CD14-positive monocyte (primary cell): ENCODE measurements around the gene RBM44. TPM values are rescaled to one million over a fixed set of nuclear protein-coding genes. Genes with fewer than 3 reads are reported as not detected.

Experiments used
- DNase-seq, 3 donors: peaks; one replicate each; pipeline ENCODE4 v3.0.0-alpha.2; 2011 to 2022
- H2AFZ ChIP-seq: 2 replicates; pipeline ENCODE4 v1.6.0; 2012; ENCODE audit warnings: mild to moderate bottlenecking, low read depth, low read length, inconsistent platforms; ENCODE audit not compliant: insufficient read depth, poor library complexity, severe bottlenecking
- H3K27ac ChIP-seq, 2 donors: 1 replicate in 1 of 2; 2 replicates in 1 of 2; pipeline ENCODE4 v1.5.1; 2012 to 2013; ENCODE audit warnings: low read length in 2 of 2, control low read depth in 1 of 2, inconsistent platforms in 1 of 2, low read depth in 1 of 2, mild to moderate bottlenecking in 1 of 2
- H3K27me3 ChIP-seq, 2 donors: one replicate each; pipeline versions ENCODE4 v1.6.0 to v1.6.1; 2011 to 2013; ENCODE audit warnings: low read length in 2 of 2; ENCODE audit not compliant: control insufficient read depth in 2 of 2, insufficient read depth in 2 of 2
- H3K36me3 ChIP-seq, 2 donors: replicated peaks in 1 of 2; 1 replicate in 1 of 2; 2 replicates in 1 of 2; pipeline versions ENCODE4 v1.5.1 to v1.6.1; 2012 to 2013; ENCODE audit warnings: low read length in 2 of 2, control low read depth in 1 of 2, inconsistent platforms in 1 of 2, mild to moderate bottlenecking in 1 of 2; ENCODE audit not compliant: insufficient read depth in 2 of 2, control insufficient read depth in 1 of 2
- H3K4me1 ChIP-seq, 2 donors: 1 replicate in 1 of 2; 2 replicates in 1 of 2; pipeline versions ENCODE4 v1.5.1 to v1.6.1; 2012 to 2013; ENCODE audit warnings: low read length in 2 of 2, control low read depth in 1 of 2, inconsistent platforms in 1 of 2, mild to moderate bottlenecking in 1 of 2, moderate library complexity in 1 of 2; ENCODE audit not compliant: insufficient read depth in 2 of 2, control insufficient read depth in 1 of 2
- H3K4me2 ChIP-seq: replicated peaks from 2 replicates; pipeline ENCODE3; 2012; ENCODE audit warnings: low read length, moderate library complexity, mild to moderate bottlenecking; ENCODE audit not compliant: poor library complexity, severe bottlenecking; ENCODE audit errors: extremely low read depth
- H3K4me3 ChIP-seq, 3 experiments: fragments of 200-600 bp in 1 of 3; sonication (generic) in 1 of 3; replicated peaks in 1 of 3; 1 replicate in 2 of 3; 2 replicates in 1 of 3; pipeline ENCODE4 v1.5.1; 2011 to 2013; ENCODE audit warnings: low read length in 3 of 3, mild to moderate bottlenecking in 3 of 3, control low read depth in 2 of 3, low read depth in 2 of 3, inconsistent platforms in 1 of 3, moderate library complexity in 1 of 3
- H3K79me2 ChIP-seq: 2 replicates; pipeline ENCODE4 v1.6.0; 2012; ENCODE audit warnings: mild to moderate bottlenecking, control low read depth, inconsistent platforms, low read length, moderate library complexity; ENCODE audit not compliant: insufficient read depth
- H3K9ac ChIP-seq: 2 replicates; pipeline ENCODE4 v1.6.0; 2017; ENCODE audit warnings: low read length, mild to moderate bottlenecking; ENCODE audit not compliant: insufficient read depth, poor library complexity, severe bottlenecking
- H3K9me3 ChIP-seq, 2 donors: replicated peaks in 1 of 2; 1 replicate in 1 of 2; 2 replicates in 1 of 2; pipeline versions ENCODE4 v1.5.1 to v1.6.1; 2012 to 2013; ENCODE audit warnings: low read length in 2 of 2, control low read depth in 1 of 2; ENCODE audit not compliant: control insufficient read depth in 1 of 2, insufficient read depth in 1 of 2
- H4K20me1 ChIP-seq: 2 replicates; pipeline ENCODE4 v1.6.0; 2012; ENCODE audit warnings: mild to moderate bottlenecking, low read length, control low read depth, moderate library complexity; ENCODE audit not compliant: insufficient read depth
- H3K27ac Mint-ChIP-seq, 7 donors: one replicate each; pipeline ENCODE4 v1.8.0; 2020; ENCODE audit warnings: mild to moderate bottlenecking in 7 of 7, mixed read lengths in 7 of 7, moderate library complexity in 6 of 7, inconsistent platforms in 2 of 7
- H3K27me3 Mint-ChIP-seq, 3 donors: one replicate each; pipeline ENCODE4 v1.8.0; 2021 to 2022; ENCODE audit warnings: low read depth in 3 of 3, mild to moderate bottlenecking in 3 of 3, mixed read lengths in 3 of 3, moderate library complexity in 3 of 3, inconsistent platforms in 1 of 3
- H3K36me3 Mint-ChIP-seq, 2 donors: one replicate each; pipeline ENCODE4 v1.8.0; 2020; ENCODE audit warnings: mixed read lengths in 2 of 2, inconsistent platforms in 1 of 2, mild to moderate bottlenecking in 1 of 2
- H3K4me1 Mint-ChIP-seq: one replicate; pipeline ENCODE4 v1.8.0; 2020; ENCODE audit warnings: mild to moderate bottlenecking, mixed read lengths
- H3K4me3 Mint-ChIP-seq, 2 donors: one replicate each; pipeline ENCODE4 v1.8.0; 2020; ENCODE audit warnings: mild to moderate bottlenecking in 2 of 2, mixed read lengths in 2 of 2, moderate library complexity in 1 of 2
- H3K9me3 Mint-ChIP-seq, 7 donors: one replicate each; pipeline ENCODE4 v1.8.0; 2020 to 2022; ENCODE audit warnings: mixed read lengths in 7 of 7, mild to moderate bottlenecking in 6 of 7, moderate library complexity in 6 of 7, inconsistent platforms in 2 of 7
- CTCF ChIP-seq: fragments of 200-600 bp; IDR thresholded peaks from one replicate; pipeline ENCODE4 v1.8.0; 2022; ENCODE audit warnings: antibody characterized with exemption, mild to moderate bottlenecking
- WGBS: methylation state at CpG from one replicate; pipeline ENCODE4 v1.1.5; 2013; ENCODE audit warnings: missing lambda C conversion rate; ENCODE audit not compliant: insufficient coverage; 5-methylcytosine and 5-hydroxymethylcytosine counted together
- intact Hi-C, 2 donors: fragments of 100-400 bp; cut with micrococcal nuclease; formaldehyde crosslinking; loops; one replicate each; pipeline versions ENCODE4 v1.15.0 to v1.15.1; 2023
- polyA plus RNA-seq, 3 donors: library from polyadenylated mRNA; depleted of rRNA in 1 of 3; unstranded in 2 of 3; stranded (reverse) in 1 of 3; fragments of 300-500 nt in 2 of 3; fragments of >200 nt in 1 of 3; fragmentation: Illumina TruSeq in 2 of 3; gene quantifications; 1 replicate in 2 of 3; 2 replicates in 1 of 3; pipeline ENCODE4 v1.2.3, GENCODE V29; 2012 to 2021

The RBM44 gene
- polyA plus RNA-seq, 3 donors, result 0.07 to 1.5 TPM; not detected in 1

- no peak overlapping the region for H3K4me3 ChIP-seq
- no peak overlapping the region for H2AFZ ChIP-seq
- H3K4me1 Mint-ChIP-seq, result no peaks in the 10 kb centered on the region
- H4K20me1 ChIP-seq, result peaks cover 92% of the 10 kb centered on the region
- no peaks in the 10 kb centered on the region for H3K9me3 Mint-ChIP-seq
- WGBS, result 86% methylated on average over 8 of the region's 8 CpGs
- peaks cover 2% of the 10 kb centered on the region for H3K79me2 ChIP-seq
- peaks cover 68 to 98% of the 10 kb centered on the region in 2 donors for H3K36me3 ChIP-seq
- TF ChIP-seq CTCF, result no peak
- H3K27ac Mint-ChIP-seq, result peak overlapping the region in 1 of 7 donors; percentile 36
- no peak overlapping the region for H3K4me2 ChIP-seq
- H3K4me3 Mint-ChIP-seq, result no peak overlapping the region
- H3K27ac ChIP-seq, result no peak overlapping the region
- peaks cover 76 to 90% of the 10 kb centered on the region in 2 donors for H3K36me3 Mint-ChIP-seq
- H3K9me3 ChIP-seq, result no peaks in the 10 kb centered on the region
- H3K4me1 ChIP-seq, result no peaks in the 10 kb centered on the region
- no peaks in the 10 kb centered on the region for H3K27me3 Mint-ChIP-seq
- intact Hi-C loops, result no loop called here
- no peak for DNase-seq
- H3K9ac ChIP-seq, result no peak overlapping the region
- H3K27me3 ChIP-seq, result no peaks in the 10 kb centered on the region
These were observed 32.7 kb upstream of the RBM44 start for GRCh38 chr2:237765875-237766274.

GRCh38 chr2:237766340-237766739, 32.2 kb upstream of the RBM44 start:
- no peak overlapping the region for H3K27ac ChIP-seq
- no peak overlapping the region for H3K4me2 ChIP-seq
- Mint-ChIP-seq H3K36me3 (peaks cover 76 to 90% of the 10 kb centered on the region in 2 donors), H3K4me3 (no peak overlapping the region), H3K9me3 (no peaks in the 10 kb centered on the region), H3K4me1 (no peaks in the 10 kb centered on the region), H3K27ac (peak overlapping the region in 2 of 7 donors; percentile 36 to 53), H3K27me3 (no peaks in the 10 kb centered on the region)
- no peaks in the 10 kb centered on the region for H3K27me3 ChIP-seq
- intact Hi-C loops, result no loop called here
- DNase-seq, result no peak
- H3K9me3 ChIP-seq, result no peaks in the 10 kb centered on the region
- no peaks in the 10 kb centered on the region for H3K4me1 ChIP-seq
- no peak for TF ChIP-seq CTCF
- H3K9ac ChIP-seq, result no peak overlapping the region
- no peak overlapping the region for H2AFZ ChIP-seq
- WGBS, result no CpG with 5 or more reads among the region's 2 CpGs
- peaks cover 2% of the 10 kb centered on the region for H3K79me2 ChIP-seq
- peaks cover 68 to 98% of the 10 kb centered on the region in 2 donors for H3K36me3 ChIP-seq
- peaks cover 87% of the 10 kb centered on the region for H4K20me1 ChIP-seq
- H3K4me3 ChIP-seq, result no peak overlapping the region
